Activated CD4-positive, alpha-beta T cell treated with anti-CD3 and anti-CD28 coated beads, Interleukin-2, amount 50 U/mL, for 4 hours (primary cell): ENCODE results near the gene FAM222A.

Experiments
- DNase-seq, 2 experiments: peaks; one replicate each; pipeline ENCODE4 v3.0.0-alpha.2; 2020

The FAM222A gene

DNA sequence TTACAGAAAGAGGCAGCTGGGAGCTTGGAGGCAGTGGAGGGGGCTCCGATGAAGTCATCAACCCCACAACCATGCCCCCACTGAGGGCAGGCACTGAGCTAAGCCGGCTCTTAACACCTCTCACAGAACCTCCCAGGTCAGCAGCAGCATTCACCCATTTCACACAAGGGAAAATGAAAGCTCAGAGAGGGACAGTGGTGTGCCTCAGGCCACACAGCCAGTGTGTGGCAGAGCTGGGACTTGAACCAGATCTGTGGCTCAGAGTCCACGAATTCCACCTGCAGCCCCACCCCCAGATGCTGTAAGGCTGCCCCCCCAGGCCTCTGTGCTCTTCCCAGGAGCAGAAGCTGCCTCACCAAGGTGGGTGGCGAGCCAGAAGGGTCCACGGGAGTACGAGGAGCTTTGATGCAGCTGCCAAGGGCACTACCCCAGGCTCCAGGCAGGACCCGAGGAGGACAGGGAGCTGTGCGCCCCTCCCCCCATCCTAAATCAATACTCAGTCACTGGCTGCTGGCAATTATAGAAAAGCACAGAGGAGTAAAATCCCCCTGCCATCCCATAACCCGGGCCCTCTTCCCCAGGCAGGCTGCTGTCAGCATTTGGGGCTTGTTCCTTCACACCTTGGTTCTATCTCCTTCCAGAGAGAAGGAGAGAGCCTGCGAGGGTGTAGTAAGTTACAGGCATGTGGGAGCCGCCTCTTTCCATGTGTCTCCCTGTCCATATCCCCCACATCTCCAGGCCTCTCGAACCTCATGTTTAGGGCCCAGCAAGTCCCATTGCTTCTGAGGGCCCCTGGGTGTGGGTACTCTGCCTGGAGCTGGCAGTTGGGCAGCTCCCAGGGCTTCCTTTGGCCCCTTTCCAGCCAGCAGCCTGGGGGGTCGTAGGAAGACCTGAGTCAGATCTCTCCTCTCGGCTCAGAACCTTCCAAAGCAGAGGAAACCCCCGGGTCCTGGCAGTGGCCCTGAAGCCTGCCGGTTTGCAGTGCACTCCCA, 47.6 kb downstream of the FAM222A start:
- no peak for DNase-seq

DNA sequence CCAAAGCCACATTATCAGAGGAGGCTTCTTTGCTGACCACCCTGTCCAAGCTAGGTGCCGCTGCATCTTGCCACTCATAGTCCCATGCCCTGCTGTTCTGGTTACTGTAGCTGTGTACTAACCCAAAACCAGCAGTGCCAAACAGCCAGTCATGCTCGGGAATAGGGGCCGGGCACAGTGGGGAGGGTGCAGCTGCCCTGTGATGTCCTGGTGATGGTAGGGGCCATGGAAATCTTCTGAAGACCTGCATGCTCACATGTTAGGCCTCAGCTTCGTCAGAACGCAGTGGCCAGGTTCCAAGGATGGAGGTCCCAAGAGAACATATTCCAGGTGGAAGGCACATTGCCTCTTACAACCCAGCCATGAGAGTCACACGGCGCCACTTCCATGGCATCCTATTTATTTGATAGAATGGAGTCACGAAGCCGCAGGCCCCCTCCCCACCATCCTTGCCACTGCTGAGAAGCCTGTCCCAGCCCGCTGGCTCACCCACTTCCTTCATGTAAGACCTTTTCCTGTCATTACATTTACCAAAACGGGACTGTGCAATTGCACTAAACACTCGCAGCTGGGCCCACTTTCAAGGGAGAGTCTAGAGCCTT, 48.5 kb downstream of the FAM222A start:
- no peak for DNase-seq

DNA sequence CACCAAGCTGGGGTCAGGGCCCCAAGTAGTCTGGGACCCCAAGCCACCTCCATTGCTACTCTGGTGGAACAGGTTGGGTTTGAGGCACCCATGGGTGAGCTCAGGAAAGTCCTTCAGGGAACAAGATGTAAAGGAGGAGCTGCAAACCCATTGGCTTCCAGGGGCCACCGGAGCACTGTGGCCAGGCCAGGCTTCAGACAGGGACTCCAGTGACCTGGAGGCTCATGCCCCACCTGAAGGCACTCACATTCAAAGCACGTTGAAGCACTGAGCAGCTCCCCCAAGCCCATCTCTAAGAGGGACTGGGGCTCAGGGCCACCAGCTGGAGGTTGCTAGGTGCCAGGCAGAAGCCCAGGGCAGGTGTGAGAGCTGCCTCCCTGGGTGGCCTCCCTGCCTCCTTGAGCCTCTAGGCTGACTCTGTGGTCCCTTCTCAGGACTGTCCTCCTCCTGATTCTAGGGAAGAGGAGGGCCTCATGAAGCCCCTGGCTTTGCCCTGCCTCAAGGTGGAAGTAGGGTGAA, 49.1 kb downstream of the FAM222A start:
- no peak for DNase-seq

DNA sequence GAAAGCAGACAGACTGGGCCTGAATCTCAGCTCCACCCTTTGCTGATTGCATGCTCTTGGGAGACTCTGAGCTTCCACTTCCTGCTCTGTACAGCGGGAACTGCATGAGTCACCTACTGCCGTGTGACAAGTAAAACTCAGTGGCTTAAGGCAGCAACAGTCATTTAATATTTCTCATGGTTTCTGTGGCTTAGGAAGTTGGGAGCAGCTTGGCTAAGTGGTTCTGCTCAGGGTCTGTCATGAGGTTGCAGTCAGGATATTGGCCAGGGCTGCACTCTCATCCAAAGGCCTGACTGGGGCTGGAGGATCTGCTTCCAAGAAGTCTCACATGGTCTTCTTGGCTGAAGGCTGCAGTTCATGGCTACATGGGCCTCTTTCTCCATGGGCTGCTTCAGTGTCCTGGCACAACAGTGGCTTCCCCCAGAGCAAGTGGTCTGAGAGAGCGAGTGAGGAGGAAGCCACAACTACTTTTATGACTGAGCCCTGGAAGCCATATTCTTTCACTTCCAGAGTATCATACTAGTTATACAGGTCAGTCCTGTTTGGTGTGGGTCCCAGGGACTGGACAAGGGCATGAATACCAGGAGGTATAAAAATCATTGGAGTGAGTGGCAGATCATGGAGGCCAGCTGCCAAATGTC, 49.7 kb downstream of the FAM222A start:
- no peak for DNase-seq

DNA sequence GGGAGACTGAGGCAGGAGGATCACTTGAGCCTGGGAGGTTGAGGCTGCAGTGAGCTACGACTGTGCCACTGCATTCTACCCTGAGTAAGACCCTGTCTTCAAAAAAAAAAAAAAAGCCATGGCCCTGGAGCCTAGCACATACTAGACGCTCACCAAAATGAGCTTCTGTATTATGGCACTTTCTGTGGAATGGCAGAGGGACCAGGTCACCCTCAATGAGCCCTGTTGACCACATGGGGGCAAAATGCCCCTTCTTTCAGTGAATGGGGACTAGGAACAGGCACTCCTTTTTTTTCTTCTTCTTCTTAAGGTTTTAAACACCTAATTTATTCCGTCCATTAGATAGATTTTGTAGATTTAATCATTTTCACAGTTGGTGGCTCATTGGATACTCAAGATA, 50.5 kb downstream of the FAM222A start:
- no peak for DNase-seq

DNA sequence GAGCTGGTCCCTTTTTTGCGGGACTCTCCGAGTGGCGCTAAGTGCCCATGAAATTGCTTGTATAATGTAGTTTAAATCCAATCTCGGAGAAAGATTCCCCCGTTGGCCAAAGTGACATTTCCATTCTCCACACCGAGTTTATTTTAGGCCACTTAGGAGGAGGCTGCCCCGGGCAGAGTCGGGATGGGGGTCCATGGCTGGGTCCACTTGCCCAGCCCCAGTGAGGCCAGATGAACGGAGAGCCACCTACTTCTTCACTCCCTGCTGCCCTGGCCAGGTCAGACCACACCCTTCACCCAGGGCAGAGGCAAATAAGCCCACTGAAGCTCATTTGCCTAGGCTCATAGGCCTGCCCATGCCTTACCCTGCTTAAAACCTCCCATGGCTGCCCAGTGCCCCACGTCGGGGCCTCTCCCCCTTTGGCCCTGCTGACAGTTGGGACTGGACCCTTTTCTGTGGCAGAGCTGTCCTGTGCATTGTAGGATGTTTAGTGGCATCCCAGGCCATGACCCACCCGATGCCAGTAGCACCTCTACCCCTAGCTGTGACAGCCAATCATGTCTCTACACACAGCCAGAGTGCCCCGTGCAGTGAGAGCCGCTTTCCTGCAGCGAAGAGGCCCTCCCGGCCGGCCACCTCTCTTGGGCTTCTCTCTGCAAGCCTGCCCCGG, 51.3 kb downstream of the FAM222A start:
- DNase-seq = no peak

DNA sequence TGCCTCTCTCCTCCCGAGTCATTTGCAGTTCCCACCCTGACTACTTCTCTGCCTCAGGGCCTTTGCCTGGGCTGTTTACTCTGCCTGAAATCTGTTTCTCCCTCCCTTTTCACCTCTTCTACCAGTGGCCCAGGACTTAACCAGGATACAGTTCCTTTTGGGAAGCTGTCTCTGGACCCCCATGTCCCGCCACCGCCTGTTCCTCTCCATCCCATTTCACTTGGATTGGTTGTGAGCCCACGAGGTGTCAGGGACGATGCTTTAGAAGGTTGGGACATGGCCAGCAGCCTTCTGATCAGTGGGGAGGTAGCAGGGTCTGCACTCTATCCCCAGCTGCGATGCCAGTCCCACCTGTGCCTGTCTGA, 51.8 kb downstream of the FAM222A start:
- no peak for DNase-seq

DNA sequence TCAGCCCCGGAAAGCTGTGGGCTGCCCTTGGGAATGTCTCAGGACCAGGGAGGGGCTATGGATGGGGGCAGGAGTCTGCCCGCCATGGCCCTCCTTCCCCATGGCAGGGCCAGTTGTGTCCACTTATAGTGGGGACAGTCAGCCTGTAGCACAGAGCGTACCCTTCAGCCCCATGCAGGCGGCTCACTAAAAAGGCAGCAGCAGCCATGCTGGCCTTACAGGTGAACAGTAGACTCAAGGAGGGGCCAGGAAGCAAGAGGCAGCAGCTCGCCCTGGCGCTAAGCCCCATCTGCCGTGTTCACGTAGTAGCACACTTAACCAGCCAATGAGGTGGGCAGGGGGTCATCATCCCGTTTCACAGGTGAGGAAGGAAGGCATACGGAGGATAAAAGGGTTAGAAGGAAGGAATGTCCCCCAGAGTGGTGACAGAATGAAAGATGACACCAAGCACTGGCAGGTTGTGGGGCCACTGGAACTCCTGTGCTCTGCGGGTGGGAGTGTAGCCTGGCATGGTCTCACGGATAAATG, 52.7 kb downstream of the FAM222A start:
- no peak for DNase-seq

DNA sequence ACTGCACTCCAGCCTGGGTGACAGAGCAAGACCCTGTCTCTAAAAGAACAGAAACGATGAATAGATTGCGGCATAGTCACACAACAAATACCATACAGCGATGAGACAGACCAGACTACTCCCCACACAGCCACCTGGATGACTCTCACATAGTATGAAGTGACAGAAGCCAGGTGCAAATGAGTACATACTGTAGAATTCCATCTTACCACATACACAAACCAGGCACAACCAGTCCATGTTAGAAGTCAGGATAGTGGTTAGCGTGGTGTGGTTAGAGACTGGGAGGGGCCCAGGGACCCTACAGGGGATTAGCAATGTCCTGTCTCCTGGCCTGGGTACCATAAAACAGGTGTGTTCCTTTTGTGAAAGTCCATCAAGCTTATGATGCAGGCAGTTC, 53.8 kb downstream of the FAM222A start:
- no peak for DNase-seq

DNA sequence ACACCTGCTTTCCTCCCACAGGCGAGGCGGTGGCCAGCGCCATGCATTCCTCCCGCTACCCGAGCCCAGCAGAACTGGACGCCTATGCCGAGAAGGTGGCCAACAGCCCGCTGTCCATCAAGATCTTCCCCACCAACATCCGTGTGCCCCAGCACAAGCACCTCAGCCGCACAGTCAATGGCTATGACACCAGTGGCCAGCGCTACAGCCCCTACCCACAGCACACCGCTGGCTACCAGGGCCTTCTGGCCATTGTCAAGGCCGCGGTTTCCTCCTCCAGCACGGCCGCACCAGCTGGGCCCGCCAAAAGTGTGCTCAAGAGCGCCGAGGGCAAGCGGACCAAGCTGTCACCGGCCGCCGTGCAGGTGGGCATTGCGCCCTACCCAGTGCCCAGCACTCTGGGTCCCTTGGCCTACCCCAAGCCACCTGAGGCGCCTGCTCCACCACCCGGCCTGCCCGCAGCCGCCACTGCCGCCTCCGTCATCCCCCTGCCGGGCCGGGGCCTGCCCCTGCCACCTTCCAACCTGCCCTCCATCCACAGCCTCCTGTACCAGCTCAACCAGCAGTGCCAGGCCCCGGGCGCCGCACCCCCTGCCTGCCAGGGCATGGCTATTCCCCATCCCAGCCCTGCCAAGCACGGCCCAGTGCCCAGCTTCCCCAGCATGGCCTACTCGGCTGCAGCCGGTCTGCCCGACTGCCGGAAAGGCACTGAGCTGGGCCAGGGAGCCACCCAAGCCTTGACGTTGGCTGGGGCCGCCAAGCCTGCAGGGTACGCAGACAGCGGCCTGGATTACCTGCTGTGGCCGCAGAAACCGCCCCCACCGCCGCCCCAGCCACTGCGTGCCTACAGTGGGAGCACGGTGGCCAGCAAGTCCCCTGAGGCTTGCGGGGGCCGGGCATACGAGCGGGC, 54.6 kb downstream of the FAM222A start:
- no peak for DNase-seq

DNA sequence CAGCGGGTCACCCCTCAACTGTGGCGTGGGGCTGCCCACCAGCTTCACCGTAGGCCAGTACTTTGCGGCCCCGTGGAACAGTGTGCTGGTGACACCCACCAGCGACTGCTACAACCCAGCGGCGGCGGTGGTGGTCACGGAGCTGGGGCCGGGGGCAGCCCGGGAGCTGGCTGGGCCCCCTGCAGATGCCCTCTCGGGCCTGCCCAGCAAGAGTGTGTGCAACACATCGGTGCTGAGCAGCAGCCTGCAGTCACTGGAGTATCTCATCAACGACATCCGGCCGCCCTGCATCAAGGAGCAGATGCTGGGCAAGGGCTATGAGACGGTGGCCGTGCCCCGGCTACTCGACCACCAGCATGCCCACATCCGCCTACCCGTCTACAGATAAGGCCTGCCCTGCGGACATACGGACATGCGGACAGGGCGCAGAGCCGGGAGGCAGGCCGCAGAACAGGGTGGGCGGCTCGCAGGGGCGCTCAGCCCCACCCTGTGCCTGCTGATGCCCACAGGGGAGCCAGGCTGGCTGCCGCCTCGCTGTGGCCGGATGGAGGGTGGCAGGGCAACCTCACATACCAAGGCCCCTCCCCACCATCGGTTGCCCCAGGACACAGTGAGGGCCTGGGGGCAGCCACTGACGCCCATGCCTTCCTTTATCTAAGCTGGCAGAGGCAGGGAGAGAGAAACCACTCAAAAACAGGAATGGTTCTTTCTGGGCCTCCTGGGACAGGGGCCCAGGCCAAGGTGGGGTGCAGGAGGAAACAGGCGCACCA, 55.5 kb downstream of the FAM222A start:
- DNase-seq = no peak

DNA sequence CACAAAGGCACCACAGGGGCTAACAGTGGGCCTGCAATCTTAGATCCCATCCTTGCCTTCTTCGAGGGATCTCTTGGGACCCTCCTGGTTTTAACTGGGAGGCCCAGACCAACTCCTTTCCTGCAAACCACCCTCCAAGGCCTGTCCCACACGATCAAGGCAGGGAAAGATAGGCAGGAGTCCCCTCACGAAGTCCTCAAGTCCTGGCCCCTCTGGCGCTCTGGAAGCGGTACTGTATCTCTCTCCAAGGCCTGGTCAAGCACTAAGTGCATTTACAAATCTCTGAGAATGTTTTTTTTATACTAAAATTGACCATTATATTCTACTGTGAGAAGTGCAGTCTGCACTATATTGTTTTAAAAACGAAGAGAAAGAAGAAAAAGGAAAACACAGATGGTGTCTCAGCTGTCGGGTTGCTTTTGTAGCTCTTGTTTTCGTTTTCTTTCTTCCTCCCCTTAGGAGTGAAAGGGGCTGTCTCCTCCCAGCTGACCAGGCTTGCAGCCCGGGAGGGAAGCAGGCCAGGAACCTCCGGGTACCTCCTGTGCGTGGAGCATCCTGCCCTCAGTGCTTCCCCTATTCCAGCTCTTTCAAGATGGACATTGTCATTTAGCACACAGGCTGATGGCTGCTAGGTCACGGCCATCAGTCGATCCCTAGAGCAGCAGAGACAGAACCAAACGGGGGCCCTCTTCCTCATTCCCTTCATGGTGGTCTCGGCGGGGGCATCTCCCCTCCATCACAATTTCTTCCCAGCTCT, 56.7 kb downstream of the FAM222A start:
- no peak for DNase-seq

DNA sequence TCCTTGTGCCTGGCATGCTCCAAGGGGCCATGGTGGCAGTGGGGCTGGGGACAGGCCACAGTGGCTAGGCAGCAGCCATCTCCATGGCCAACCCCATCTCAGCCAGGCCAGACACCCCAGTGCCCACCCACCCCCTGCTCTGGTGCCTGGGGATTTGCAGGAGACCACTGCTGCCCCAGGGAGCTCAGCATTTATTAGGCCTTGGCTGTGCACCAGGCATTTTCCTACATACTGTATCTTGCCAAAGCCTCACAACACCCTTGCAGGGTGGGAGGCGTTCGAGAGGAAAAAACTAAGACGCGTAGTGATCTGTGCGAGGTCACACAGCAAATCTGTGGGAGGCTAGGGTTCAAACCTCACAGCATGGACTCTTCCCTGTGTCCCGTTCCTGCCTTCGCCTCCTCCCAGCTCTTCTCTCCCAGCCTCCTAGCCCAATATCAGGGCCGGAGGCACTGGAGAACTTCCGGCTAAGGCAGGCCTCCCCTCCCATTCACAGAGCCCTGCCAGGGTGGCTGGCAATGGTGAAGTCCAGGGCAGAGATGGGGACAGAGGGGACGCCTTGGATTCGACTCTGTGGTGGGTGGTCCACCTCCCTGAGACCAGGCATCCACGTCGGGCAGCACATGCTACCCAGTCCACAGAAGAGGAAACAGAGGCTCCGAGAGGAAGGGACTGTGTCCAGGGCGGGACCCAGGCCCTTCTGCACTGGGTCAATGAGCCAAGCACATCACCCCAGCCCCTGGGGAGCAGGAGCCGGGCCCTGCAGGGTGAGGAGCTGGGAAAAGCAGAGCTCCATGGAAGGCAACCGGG, 57.4 kb downstream of the FAM222A start:
- no peak for DNase-seq

DNA sequence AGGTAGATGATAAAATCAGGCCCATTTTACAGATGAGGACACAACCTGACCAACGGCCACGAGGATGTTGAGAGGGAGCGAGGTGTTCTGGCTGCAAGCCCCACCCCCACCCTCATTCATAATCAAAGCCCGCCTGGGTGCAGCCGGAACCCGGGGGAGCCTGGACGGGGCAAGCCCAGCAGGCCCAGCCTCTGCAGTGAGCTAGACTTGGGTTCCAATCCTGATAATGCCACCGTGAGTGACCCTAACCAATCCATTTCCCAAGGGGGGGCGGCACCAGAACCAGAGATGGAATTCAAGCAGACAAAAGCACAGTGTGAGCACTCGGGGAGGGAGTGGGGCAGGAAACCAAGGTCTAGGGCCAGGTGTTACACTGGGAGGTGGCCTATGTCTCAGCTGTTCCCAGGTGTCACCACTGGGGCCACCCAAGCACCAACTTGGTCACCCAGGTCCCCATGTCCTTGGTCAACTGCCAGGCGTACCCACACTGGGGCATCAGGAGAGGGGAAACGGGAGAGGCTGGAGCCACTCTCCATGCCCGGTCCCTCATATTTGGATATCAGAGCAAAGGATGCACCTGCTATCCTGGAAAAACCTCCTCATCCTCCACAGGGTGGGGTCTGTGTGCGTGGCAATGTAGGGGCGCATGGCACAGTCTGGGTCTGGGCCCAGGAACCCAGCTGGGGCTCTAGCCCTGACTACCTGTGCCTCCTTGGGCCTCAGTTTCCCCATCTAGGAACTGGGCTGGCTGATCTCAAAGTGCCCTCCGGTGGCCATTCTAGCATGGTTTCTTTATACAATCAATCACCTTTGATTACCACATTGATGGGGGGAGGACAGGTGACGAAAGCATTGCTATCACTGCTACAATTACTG, 58.4 kb downstream of the FAM222A start:
- no peak for DNase-seq

DNA sequence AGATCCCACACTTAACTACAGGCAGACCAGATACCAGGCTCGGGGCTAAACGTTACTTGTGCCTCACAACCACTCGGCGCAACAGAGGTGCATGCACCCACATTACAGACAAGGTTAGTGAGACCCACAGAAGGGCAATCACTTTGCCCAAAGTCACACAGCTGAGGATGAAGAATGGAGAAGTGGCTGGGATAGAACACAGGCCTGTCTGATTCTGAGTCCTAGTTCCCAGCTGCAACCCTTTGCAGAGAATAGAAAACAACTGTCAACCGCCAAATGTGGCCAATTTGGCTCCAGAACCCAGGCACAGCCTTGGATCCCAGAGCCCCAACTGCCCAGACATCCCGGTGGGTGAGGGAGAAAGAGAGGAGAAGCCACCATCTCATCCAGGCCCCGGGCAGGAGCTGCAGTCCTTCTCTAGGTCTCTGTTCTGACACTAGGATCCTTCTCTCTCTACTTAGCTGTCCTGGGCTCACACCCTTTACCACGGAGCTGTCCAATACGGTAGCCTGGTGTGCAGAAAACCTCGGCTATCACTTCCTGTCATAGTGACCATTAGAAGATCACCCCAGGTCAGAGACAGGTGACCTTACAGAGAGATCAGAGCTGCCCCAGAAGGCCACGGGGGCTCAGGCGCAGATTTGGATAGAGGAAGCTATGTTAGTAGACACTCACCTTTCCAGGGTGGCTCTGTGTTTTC, 59.1 kb downstream of the FAM222A start:
- DNase-seq = no peak

DNA sequence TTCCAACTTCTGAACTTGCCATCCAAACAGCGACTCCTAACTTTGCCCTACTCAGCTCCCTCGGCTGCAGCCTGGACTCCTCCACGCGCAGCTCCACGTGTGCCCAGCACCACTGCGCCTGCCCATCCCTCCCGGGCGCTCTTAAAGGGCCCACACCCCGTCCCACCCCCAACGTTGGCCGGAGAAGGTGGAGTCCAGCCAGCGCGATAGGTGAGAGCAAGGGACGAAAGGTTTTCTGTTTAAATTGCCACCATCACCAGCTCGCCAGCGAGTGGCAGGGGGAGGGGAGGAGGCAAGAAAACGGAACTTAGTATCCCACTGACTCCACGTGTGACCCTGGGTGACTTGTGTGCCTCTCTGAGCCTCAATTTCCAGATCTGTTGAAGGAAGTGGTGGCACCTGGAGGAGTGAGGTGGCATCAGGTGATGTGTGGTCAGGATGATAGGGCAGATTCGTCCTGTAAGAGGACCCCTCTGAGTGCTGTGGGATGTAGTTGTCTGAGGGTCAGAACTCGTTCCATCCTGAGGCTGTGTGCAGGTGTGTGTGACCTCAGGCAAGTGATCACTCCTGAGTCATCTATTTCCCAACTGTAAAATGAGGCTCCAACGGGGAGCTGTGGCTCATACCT, 59.9 kb downstream of the FAM222A start:
- no peak for DNase-seq
